LNCaP clone FGC (cell line): Measurements from ENCODE around the gene UBE3C.

Source experiments
- DNase-seq: peaks from one replicate; pipeline ENCODE4 v3.0.0-alpha.2; 2011; ENCODE audit warnings: low read depth
- H3K4me3 ChIP-seq: 2 replicates; pipeline ENCODE4 v1.5.1; 2011; ENCODE audit warnings: mild to moderate bottlenecking, low read depth, low read length, control low read depth
- TF ChIP-seq, protein P1 (sequence below): IDR thresholded peaks from 2 replicates; pipeline ENCODE4 v1.5.1; 2012; ENCODE audit warnings: mild to moderate bottlenecking; ENCODE audit not compliant: control insufficient read depth, insufficient read depth; ENCODE audit errors: extremely low read depth

The UBE3C gene

DNA sequence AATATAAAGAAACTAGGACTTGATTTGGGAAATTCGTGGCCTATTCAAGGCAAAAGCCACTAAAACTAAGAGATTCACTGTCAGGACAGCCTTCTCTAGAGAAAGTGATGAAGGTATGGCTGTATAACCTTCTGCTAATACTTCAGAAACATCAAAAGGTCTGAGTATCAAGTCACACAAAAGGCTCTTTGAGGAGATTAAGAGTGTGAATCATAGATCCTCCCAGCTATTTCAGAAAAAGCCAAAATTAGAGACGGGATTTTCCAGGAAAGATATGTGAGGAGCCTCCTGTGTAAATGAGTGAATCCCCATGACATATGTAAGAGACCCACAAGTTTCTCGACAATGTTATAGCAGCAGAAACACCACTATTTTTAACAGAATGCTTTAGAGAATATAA, 56.2 kb downstream of the UBE3C start:
- DNase-seq: no peak
- H3K4me3 ChIP-seq: no peak overlapping the region
- TF ChIP-seq, protein P1, sequence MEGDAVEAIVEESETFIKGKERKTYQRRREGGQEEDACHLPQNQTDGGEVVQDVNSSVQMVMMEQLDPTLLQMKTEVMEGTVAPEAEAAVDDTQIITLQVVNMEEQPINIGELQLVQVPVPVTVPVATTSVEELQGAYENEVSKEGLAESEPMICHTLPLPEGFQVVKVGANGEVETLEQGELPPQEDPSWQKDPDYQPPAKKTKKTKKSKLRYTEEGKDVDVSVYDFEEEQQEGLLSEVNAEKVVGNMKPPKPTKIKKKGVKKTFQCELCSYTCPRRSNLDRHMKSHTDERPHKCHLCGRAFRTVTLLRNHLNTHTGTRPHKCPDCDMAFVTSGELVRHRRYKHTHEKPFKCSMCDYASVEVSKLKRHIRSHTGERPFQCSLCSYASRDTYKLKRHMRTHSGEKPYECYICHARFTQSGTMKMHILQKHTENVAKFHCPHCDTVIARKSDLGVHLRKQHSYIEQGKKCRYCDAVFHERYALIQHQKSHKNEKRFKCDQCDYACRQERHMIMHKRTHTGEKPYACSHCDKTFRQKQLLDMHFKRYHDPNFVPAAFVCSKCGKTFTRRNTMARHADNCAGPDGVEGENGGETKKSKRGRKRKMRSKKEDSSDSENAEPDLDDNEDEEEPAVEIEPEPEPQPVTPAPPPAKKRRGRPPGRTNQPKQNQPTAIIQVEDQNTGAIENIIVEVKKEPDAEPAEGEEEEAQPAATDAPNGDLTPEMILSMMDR: no peak

DNA sequence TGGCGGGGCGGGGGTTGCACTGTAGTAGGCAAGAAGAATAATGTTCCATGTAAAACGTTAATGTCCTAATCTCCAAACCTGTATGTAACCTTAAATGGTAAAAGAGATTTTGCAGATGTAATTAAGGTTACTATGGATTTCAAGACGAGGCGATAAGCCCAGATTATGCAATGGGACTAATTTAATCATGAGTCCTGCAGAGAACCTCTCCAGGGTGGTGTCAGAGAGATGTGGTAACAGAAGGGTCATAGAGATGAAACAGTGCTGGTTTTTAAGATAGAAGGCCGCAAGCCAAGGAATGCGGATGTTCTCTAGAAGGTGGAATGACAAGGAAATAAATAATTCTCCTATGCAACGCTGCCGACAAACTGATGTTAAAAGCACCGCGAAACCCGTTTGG, 57.1 kb downstream of the UBE3C start:
- DNase-seq: no peak
- TF ChIP-seq, protein P1: no peak
- H3K4me3 ChIP-seq: no peak overlapping the region

DNA sequence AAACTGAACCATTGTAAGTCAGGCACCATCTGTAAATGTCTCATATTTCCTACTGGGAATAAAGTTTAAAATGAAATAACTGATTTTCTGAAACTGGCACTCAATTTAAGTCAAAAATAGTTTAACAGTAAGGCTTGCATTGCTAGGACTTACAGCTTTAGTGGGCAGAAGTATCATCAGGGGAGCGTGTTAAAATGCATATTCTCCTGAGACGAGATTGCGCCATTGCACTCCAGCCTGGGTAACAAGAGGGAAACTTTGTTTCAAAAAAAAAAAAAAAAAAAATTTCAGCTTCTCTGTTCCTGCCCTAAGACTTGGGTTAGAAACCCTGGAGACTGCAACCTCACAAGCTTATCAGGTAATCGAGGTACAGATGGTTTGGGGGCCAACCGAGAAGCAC, 65.4 kb downstream of the UBE3C start:
- no peak overlapping the region for H3K4me3 ChIP-seq
- DNase-seq: no peak
- TF ChIP-seq, protein P1: no peak

DNA sequence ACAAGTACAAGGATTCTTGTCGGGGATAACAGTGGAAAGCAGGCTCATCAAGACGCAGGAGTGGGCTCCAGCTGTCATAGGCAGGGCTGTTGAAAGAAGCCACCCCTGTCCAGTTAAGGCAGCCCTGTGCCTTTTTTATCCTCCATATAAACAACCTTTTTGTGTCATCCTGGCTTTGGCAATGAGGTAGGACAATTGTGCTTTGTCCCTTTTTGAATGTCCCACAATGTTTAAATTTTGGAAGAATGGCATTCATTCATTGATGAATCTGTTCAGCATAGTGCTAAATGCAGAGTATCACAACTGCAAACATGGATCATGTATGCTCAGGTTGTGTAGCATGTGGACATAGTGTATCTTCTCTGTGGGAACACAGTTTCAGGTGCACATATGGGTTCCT, 66.7 kb downstream of the UBE3C start:
- H3K4me3 ChIP-seq: no peak overlapping the region
- TF ChIP-seq, protein P1: no peak
- DNase-seq: no peak

DNA sequence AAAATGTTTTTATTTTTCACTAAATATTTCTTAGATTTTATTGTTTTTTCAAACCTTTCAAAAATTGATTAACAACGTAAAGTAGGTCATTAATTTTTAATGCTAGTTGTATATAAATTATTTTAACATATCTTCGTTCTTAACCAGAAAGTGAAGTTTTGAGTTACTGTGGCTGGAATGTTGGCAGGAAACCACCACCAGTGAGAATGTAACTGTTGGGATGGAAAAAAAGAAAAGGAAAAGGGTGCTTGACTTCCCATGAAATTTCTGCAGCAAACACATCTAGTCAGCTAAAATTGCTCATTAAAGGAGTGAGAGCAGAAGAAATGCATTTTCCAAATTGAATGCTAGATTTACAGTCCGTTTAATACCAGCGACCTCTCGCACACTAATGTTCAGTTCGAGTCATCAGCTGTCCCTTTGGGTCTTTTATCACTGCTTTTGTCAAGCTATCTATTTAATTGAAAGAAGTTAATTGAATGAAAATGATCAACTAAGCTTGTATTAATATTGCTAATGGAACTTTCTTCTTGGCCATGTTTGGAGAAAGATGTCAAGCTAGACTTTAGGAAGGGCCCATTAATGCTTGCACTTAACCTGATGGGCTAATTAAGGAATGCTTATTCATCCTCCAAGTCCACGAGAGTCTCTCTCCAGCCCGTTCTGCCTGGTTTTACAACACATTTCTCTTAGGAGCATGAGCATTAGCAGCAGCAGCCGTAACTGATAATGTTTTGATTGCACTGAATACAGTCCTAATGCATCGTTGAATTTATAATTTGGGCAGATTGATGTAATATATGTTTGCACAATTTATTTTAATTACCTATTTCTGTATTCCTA, 70.1 kb downstream of the UBE3C start:
- DNase-seq: no peak
- TF ChIP-seq, protein P1: no peak

DNA sequence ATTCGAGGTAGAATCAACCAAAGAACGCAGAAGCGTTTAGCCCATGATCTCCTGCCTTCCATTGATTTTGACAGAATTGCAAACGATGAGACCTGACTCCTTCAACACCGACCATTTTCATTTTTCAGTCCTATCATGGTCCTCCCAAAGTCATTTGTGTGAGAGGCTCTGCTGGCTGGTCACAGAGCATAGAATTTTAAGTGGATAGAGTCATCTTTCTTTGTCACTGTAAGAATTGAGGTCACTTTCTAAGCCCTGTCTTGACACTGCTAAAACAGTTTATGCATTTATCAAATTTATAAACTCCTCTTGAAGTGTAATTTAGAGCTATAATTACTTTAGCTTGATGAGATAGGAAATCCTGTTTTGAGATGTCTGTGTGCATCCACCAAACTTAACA, 72.0 kb downstream of the UBE3C start:
- H3K4me3 ChIP-seq: no peak overlapping the region
- no peak for DNase-seq

More for the DNA sequence above, 70.1 kb downstream of the UBE3C start:
- no peak overlapping the region for H3K4me3 ChIP-seq

More for the DNA sequence above, 72.0 kb downstream of the UBE3C start:
- TF ChIP-seq, protein P1: no peak
